IMR-90 (cell line): ENCODE measurements around the gene CD24. TPM values are rescaled to one million over a fixed set of nuclear protein-coding genes. Genes with fewer than 3 reads are reported as not detected.

Source experiments
- ATAC-seq: fragments of 200-7000 bp; cut with Tn5 transposase; 2 replicates; pipeline ENCODE4 v1.9.1; 2020; ENCODE audit warnings: low read depth, mild to moderate bottlenecking, moderate library complexity
- BruUV-seq: library from RNA; stranded (reverse); fragments of 400-500 nt; replicated peaks from 2 replicates; lab custom pipeline; 2021; lab: Mats Ljungman, UMichigan
- CTCF ChIA-PET: fragments of 300-600 bp; formaldehyde crosslinking; extraction: SDS; loops from one replicate; lab custom pipeline; 2021; ENCODE audit warnings: antibody characterized with exemption; lab: Yijun Ruan, JAX
- POLR2A ChIA-PET: fragments of 300-600 bp; sonication (Branson Sonifier 250); formaldehyde crosslinking; loops from one replicate; lab custom pipeline; 2022; ENCODE audit warnings: antibody characterized with exemption; ENCODE audit not compliant: unreplicated experiment; lab: Charles Lee
- DNase-seq: peaks from one replicate; pipeline ENCODE4 v3.0.0; 2013
- H2AFZ ChIP-seq: replicated peaks from 2 replicates; pipeline ENCODE3; 2013; ENCODE audit warnings: low read length, mild to moderate bottlenecking; ENCODE audit not compliant: poor library complexity
- H2AK5ac ChIP-seq: 2 replicates; pipeline ENCODE4 v1.6.1; 2013; ENCODE audit warnings: low read depth, low read length, inconsistent platforms
- H2AK9ac ChIP-seq: replicated peaks from 2 replicates; pipeline ENCODE3; 2013; ENCODE audit warnings: mild to moderate bottlenecking, low read depth, low read length, moderate library complexity; ENCODE audit not compliant: poor library complexity
- H2BK120ac ChIP-seq: 2 replicates; pipeline ENCODE4 v1.6.1; 2013; ENCODE audit warnings: low read depth, low read length, inconsistent platforms
- H2BK15ac ChIP-seq: 3 replicates; pipeline ENCODE4 v1.6.1; 2013; ENCODE audit warnings: low read depth, low read length, inconsistent platforms
- H2BK20ac ChIP-seq: 2 replicates; pipeline ENCODE4 v1.6.1; 2013; ENCODE audit warnings: low read depth, mild to moderate bottlenecking, inconsistent platforms, low read length, moderate library complexity
- H2BK5ac ChIP-seq: 2 replicates; pipeline ENCODE4 v1.6.1; 2013; ENCODE audit warnings: mild to moderate bottlenecking, low read depth, low read length, inconsistent platforms; ENCODE audit not compliant: poor library complexity, severe bottlenecking
- H3K14ac ChIP-seq: replicated peaks from 2 replicates; pipeline ENCODE4 v1.6.1; 2013; ENCODE audit warnings: low read depth, low read length, inconsistent platforms
- H3K18ac ChIP-seq: 2 replicates; pipeline ENCODE4 v1.6.1; 2013; ENCODE audit warnings: low read depth, low read length, control low read depth
- H3K23ac ChIP-seq: 2 replicates; pipeline ENCODE4 v1.6.1; 2013; ENCODE audit warnings: low read depth, low read length, inconsistent platforms
- H3K27ac ChIP-seq: 2 replicates; pipeline ENCODE4 v1.5.1; 2013; ENCODE audit warnings: mild to moderate bottlenecking, control low read depth, low read length; ENCODE audit not compliant: insufficient read depth
- H3K27me3 ChIP-seq: 2 replicates; pipeline ENCODE4 v1.6.1; 2013; ENCODE audit warnings: low read length; ENCODE audit not compliant: control insufficient read depth, insufficient read depth
- H3K36me3 ChIP-seq: 2 replicates; pipeline ENCODE4 v1.6.1; 2013; ENCODE audit warnings: low read length, mixed read lengths; ENCODE audit not compliant: control insufficient read depth, insufficient read depth
- H3K4ac ChIP-seq: 2 replicates; pipeline ENCODE4 v1.6.1; 2013; ENCODE audit warnings: low read depth, low read length, inconsistent platforms
- H3K4me1 ChIP-seq: 2 replicates; pipeline ENCODE4 v1.6.1; 2013; ENCODE audit warnings: low read length, mixed read lengths; ENCODE audit not compliant: control insufficient read depth, insufficient read depth
- H3K4me2 ChIP-seq: 2 replicates; pipeline ENCODE4 v1.6.1; 2013; ENCODE audit warnings: low read depth, mild to moderate bottlenecking, control low read depth, low read length, moderate library complexity
- H3K4me3 ChIP-seq: 2 replicates; pipeline ENCODE4 v1.5.1; 2013; ENCODE audit warnings: low read depth, mild to moderate bottlenecking, control low read depth, low read length, moderate library complexity; ENCODE audit not compliant: insufficient read depth
- H3K56ac ChIP-seq: 2 replicates; pipeline ENCODE4 v1.6.1; 2013; ENCODE audit warnings: low read length, inconsistent platforms; ENCODE audit not compliant: insufficient read depth; ENCODE audit errors: extremely low read depth
- H3K79me1 ChIP-seq, 2 experiments: 2 replicates each; pipeline ENCODE4 v1.6.1; 2013; ENCODE audit warnings: low read length in 2 of 2, inconsistent platforms in 1 of 2, low read depth in 1 of 2
- H3K9ac ChIP-seq: 2 replicates; pipeline ENCODE4 v1.6.1; 2013; ENCODE audit warnings: low read depth, low read length, control low read depth
- H3K9me1 ChIP-seq: 2 replicates; pipeline ENCODE4 v1.6.1; 2013; ENCODE audit warnings: low read length, inconsistent platforms; ENCODE audit not compliant: insufficient read depth
- H3K9me3 ChIP-seq: 2 replicates; pipeline ENCODE4 v1.6.1; 2013; ENCODE audit warnings: low read length; ENCODE audit not compliant: control insufficient read depth, insufficient read depth
- H4K20me1 ChIP-seq: 2 replicates; pipeline ENCODE4 v1.6.1; 2013; ENCODE audit warnings: low read length, inconsistent platforms; ENCODE audit not compliant: insufficient read depth
- H4K5ac ChIP-seq: 2 replicates; pipeline ENCODE4 v1.6.1; 2013; ENCODE audit warnings: mild to moderate bottlenecking, low read depth, low read length, control low read depth
- H4K8ac ChIP-seq, 2 experiments: 2 replicates each; pipeline ENCODE4 v1.6.1; 2013; ENCODE audit warnings: low read depth in 2 of 2, low read length in 2 of 2, control low read depth in 1 of 2, inconsistent platforms in 1 of 2
- H4K91ac ChIP-seq: 2 replicates; pipeline ENCODE4 v1.6.1; 2013; ENCODE audit warnings: low read depth, low read length, inconsistent platforms; ENCODE audit not compliant: insufficient read depth
- BHLHE40 ChIP-seq: fragments of 150-350 bp; IDR thresholded peaks from 2 replicates; pipeline ENCODE4 v1.6.1; 2016; ENCODE audit warnings: mild to moderate bottlenecking, low read depth, low read length
- CEBPB ChIP-seq: IDR thresholded peaks from 2 replicates; pipeline ENCODE4 v1.6.1; 2012; ENCODE audit warnings: low read depth, low read length, improper control_type of control experiment
- CHD1 ChIP-seq: IDR thresholded peaks from 2 replicates; pipeline ENCODE4 v1.6.1; 2012; ENCODE audit warnings: low read depth, low read length, improper control_type of control experiment
- FOS ChIP-seq: fragments of 150-350 bp; IDR thresholded peaks from 2 replicates; pipeline ENCODE4 v1.6.1; 2016; ENCODE audit warnings: low read depth, low read length
- MAFK ChIP-seq: IDR thresholded peaks from 2 replicates; pipeline ENCODE4 v1.6.1; 2012; ENCODE audit warnings: low read depth, low read length, improper control_type of control experiment
- MAZ ChIP-seq: IDR thresholded peaks from 2 replicates; pipeline ENCODE4 v1.6.1; 2012; ENCODE audit warnings: low read depth, mild to moderate bottlenecking, low read length, improper control_type of control experiment, moderate library complexity, borderline replicate concordance
- MXI1 ChIP-seq: IDR thresholded peaks from 2 replicates; pipeline ENCODE4 v1.6.1; 2012; ENCODE audit warnings: low read depth, mild to moderate bottlenecking, low read length, moderate library complexity, borderline replicate concordance
- POLR2A ChIP-seq: IDR thresholded peaks from 2 replicates; pipeline ENCODE4 v1.6.1; 2012; ENCODE audit warnings: mild to moderate bottlenecking, low read depth, low read length
- RAD21 ChIP-seq: IDR thresholded peaks from 2 replicates; pipeline ENCODE4 v1.6.1; 2012; ENCODE audit warnings: low read length, improper control_type of control experiment
- RCOR1 ChIP-seq: IDR thresholded peaks from 2 replicates; pipeline ENCODE4 v1.6.1; 2012; ENCODE audit warnings: mild to moderate bottlenecking, low read length, improper control_type of control experiment; ENCODE audit not compliant: insufficient replicate concordance
- RFX5 ChIP-seq: IDR thresholded peaks from 2 replicates; pipeline ENCODE4 v1.8.0; 2012; ENCODE audit warnings: low read depth, mild to moderate bottlenecking, low read length, moderate library complexity
- WGBS, 2 experiments: methylation state at CpG; one replicate each; pipeline versions ENCODE4 v1.1.5 to v1.1.7; 2013; ENCODE audit warnings: missing lambda C conversion rate in 2 of 2; ENCODE audit not compliant: insufficient read length in 1 of 2; ENCODE audit errors: extremely low coverage in 2 of 2; 5-methylcytosine and 5-hydroxymethylcytosine counted together
- dilution Hi-C: fragments of 300-500 bp; cut with HindIII; formaldehyde crosslinking; loops from one replicate; pipeline ENCODE4 v1.14.3; 2018; ENCODE audit warnings: low sequenced_read_pairs; ENCODE audit not compliant: unreplicated experiment
- in situ Hi-C: fragments of 300-500 bp; cut with MboI; formaldehyde crosslinking; loops from 3 replicates; pipeline ENCODE4 v1.14.3; 2019; ENCODE audit warnings: low sequenced_read_pairs, inconsistent platforms, mixed read lengths
- intact Hi-C: fragments of 100-400 bp; cut with micrococcal nuclease; formaldehyde crosslinking; loops from 2 replicates; pipeline ENCODE4 v1.10.0; 2022
- polyA plus RNA-seq, 3 experiments: library from polyadenylated mRNA; depleted of rRNA; stranded (reverse); fragments of >200 nt; gene quantifications; 2 replicates each; pipeline ENCODE4 v1.2.3, GENCODE V29; 2012; ENCODE audit warnings: low replicate concordance in 1 of 3
- total RNA-seq: library from RNA; depleted of rRNA; stranded (reverse); fragments of >200 nt; gene quantifications from 2 replicates; pipeline ENCODE4 v1.2.3, GENCODE V29; 2012
- TF ChIP-seq, protein P1 (sequence below): conservative IDR thresholded peaks from 2 replicates; pipeline ENCODE4 v1.5.1; 2012; ENCODE audit warnings: mild to moderate bottlenecking, low read depth, low read length, improper control_type of control experiment

Gene CD24
- total and polyA plus RNA-seq, 2 of the 4 experiments (the other 2 are of a cell fraction), result 0.07 to 0.18 TPM

- in situ Hi-C loops (no loop called here), intact Hi-C loops (no loop called here), dilution Hi-C loops (loop anchor here (25.0 kb wide), 1 partner anchor 505 kb away; no protein-coding TSS in a partner anchor)
- no TSS peak for BruUV-seq
- H2AK5ac ChIP-seq, result no peak overlapping the region
- H2BK15ac ChIP-seq, result no peak overlapping the region
- H4K20me1 ChIP-seq, result no peaks in the 10 kb centered on the region
- no peak overlapping the region for H4K8ac ChIP-seq
- WGBS, 2 experiments, result 68% methylated on average over 4 of the region's 9 CpGs; no CpG with 5 or more reads in 1 of the 2 experiments
- POLR2A ChIA-PET, result no interaction called here
- H3K27me3 ChIP-seq, result peaks cover 4% of the 10 kb centered on the region
- H3K9me1 ChIP-seq, result no peaks in the 10 kb centered on the region
- H3K23ac ChIP-seq, result no peak overlapping the region
- no peak overlapping the region for H2BK120ac ChIP-seq
- H4K91ac ChIP-seq, result no peak overlapping the region
- no peaks in the 10 kb centered on the region for H3K36me3 ChIP-seq
- H3K18ac ChIP-seq, result no peak overlapping the region
- no peak overlapping the region for H3K4ac ChIP-seq
- H3K4me1 ChIP-seq, result no peaks in the 10 kb centered on the region
- CTCF ChIA-PET, result no interaction called here
- ATAC-seq (no peak), DNase-seq (no peak)
- H2AK9ac ChIP-seq, result no peak overlapping the region
- TF ChIP-seq CEBPB (no peak), MAZ (no peak), MAFK (no peak), MXI1 (no peak), RCOR1 (no peak), BHLHE40 (no peak), RAD21 (no peak), FOS (no peak), CHD1 (no peak), POLR2A (no peak), RFX5 (no peak)
- TF ChIP-seq, protein P1, sequence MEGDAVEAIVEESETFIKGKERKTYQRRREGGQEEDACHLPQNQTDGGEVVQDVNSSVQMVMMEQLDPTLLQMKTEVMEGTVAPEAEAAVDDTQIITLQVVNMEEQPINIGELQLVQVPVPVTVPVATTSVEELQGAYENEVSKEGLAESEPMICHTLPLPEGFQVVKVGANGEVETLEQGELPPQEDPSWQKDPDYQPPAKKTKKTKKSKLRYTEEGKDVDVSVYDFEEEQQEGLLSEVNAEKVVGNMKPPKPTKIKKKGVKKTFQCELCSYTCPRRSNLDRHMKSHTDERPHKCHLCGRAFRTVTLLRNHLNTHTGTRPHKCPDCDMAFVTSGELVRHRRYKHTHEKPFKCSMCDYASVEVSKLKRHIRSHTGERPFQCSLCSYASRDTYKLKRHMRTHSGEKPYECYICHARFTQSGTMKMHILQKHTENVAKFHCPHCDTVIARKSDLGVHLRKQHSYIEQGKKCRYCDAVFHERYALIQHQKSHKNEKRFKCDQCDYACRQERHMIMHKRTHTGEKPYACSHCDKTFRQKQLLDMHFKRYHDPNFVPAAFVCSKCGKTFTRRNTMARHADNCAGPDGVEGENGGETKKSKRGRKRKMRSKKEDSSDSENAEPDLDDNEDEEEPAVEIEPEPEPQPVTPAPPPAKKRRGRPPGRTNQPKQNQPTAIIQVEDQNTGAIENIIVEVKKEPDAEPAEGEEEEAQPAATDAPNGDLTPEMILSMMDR, result no peak
- H3K56ac ChIP-seq, result no peak overlapping the region
- H2AFZ ChIP-seq, result no peak overlapping the region
- no peak overlapping the region for H2BK20ac ChIP-seq
- no peak overlapping the region for H3K27ac ChIP-seq
- H3K9me3 ChIP-seq, result no peaks in the 10 kb centered on the region
- H3K4me2 ChIP-seq, result no peak overlapping the region
- H3K79me1 ChIP-seq, result no peaks in the 10 kb centered on the region
- no peak overlapping the region for H2BK5ac ChIP-seq
- H3K4me3 ChIP-seq, result no peak overlapping the region
- H3K14ac ChIP-seq, result no peak overlapping the region
- no peak overlapping the region for H4K5ac ChIP-seq
- no peak overlapping the region for H3K9ac ChIP-seq
Observed at GRCh38 chr6:106966671-106967640, 7.6 kb downstream of the CD24 start.
